ENCODE data around the gene DIPK2A.

DIPK2A gene

GRCh38 chr3:143974271-143975238 is 2.9 kb downstream of the DIPK2A start:
- peaks cover 4% of the 10 kb centered on the region for H3K4me1 ChIP-seq (ENCODE audit: control insufficient read depth, insufficient read depth, low read length, poor library complexity, severe bottlenecking)
- peak overlapping the region; percentile 92 for H3K4me3 ChIP-seq (ENCODE audit: insufficient read depth, low read depth, low read length, poor library complexity, severe bottlenecking)
- no peaks in the 10 kb centered on the region for H3K36me3 ChIP-seq (ENCODE audit: control insufficient read depth, insufficient read depth, low read length)
- no peak overlapping the region for H3K27ac ChIP-seq (ENCODE audit: insufficient read depth, low read length, poor library complexity, severe bottlenecking)
- no peak for DNase-seq
- no peaks in the 10 kb centered on the region for H3K9me3 ChIP-seq (ENCODE audit: control insufficient read depth, low read length)
- no peaks in the 10 kb centered on the region for H3K27me3 ChIP-seq (replicated peaks; ENCODE audit: control insufficient read depth, insufficient read depth, low read length, poor library complexity, severe bottlenecking)

GRCh38 chr3:143975554-143976152 is 4.0 kb downstream of the DIPK2A start:
- Histone ChIP-seq H3K4me1 (ENCODE audit: control insufficient read depth, insufficient read depth, low read length, poor library complexity, severe bottlenecking) (peaks cover 4% of the 10 kb centered on the region), H3K36me3 (ENCODE audit: control insufficient read depth, insufficient read depth, low read length) (no peaks in the 10 kb centered on the region), H3K9me3 (ENCODE audit: control insufficient read depth, low read length) (no peaks in the 10 kb centered on the region), H3K27me3 (replicated peaks; ENCODE audit: control insufficient read depth, insufficient read depth, low read length, poor library complexity, severe bottlenecking) (no peaks in the 10 kb centered on the region), H3K27ac (ENCODE audit: insufficient read depth, low read length, poor library complexity, severe bottlenecking) (no peak overlapping the region), H3K4me3 (ENCODE audit: insufficient read depth, low read depth, low read length, poor library complexity, severe bottlenecking) (no peak overlapping the region)
- no peak for DNase-seq

GRCh38 chr3:143977341-143978262 is 6.0 kb downstream of the DIPK2A start:
- DNase-seq: no peak
- H3K27ac ChIP-seq (ENCODE audit: insufficient read depth, low read length, poor library complexity, severe bottlenecking): no peak overlapping the region
- H3K36me3 ChIP-seq (ENCODE audit: control insufficient read depth, insufficient read depth, low read length): no peaks in the 10 kb centered on the region
- no peaks in the 10 kb centered on the region for H3K27me3 ChIP-seq (replicated peaks; ENCODE audit: control insufficient read depth, insufficient read depth, low read length, poor library complexity, severe bottlenecking)
- no peak overlapping the region for H3K4me3 ChIP-seq (ENCODE audit: insufficient read depth, low read depth, low read length, poor library complexity, severe bottlenecking)
- H3K4me1 ChIP-seq (ENCODE audit: control insufficient read depth, insufficient read depth, low read length, poor library complexity, severe bottlenecking): peaks cover 4% of the 10 kb centered on the region
- no peaks in the 10 kb centered on the region for H3K9me3 ChIP-seq (ENCODE audit: control insufficient read depth, low read length)

- H3K27me3 ChIP-seq (replicated peaks; ENCODE audit: control insufficient read depth, insufficient read depth, low read length, poor library complexity, severe bottlenecking): no peaks in the 10 kb centered on the region
- H3K4me1 ChIP-seq (ENCODE audit: control insufficient read depth, insufficient read depth, low read length, poor library complexity, severe bottlenecking): peaks cover 4% of the 10 kb centered on the region
- no peaks in the 10 kb centered on the region for H3K36me3 ChIP-seq (ENCODE audit: control insufficient read depth, insufficient read depth, low read length)
- no peak for DNase-seq
- no peaks in the 10 kb centered on the region for H3K9me3 ChIP-seq (ENCODE audit: control insufficient read depth, low read length)
- no peak overlapping the region for H3K4me3 ChIP-seq (ENCODE audit: insufficient read depth, low read depth, low read length, poor library complexity, severe bottlenecking)
- H3K27ac ChIP-seq (ENCODE audit: insufficient read depth, low read length, poor library complexity, severe bottlenecking): no peak overlapping the region
Observed at GRCh38 chr3:143978263-143978631, 6.6 kb downstream of the DIPK2A start.

GRCh38 chr3:143979041-143979440 is 7.4 kb downstream of the DIPK2A start:
- Histone ChIP-seq H3K27me3 (replicated peaks; ENCODE audit: control insufficient read depth, insufficient read depth, low read length, poor library complexity, severe bottlenecking) (no peaks in the 10 kb centered on the region), H3K9me3 (ENCODE audit: control insufficient read depth, low read length) (no peaks in the 10 kb centered on the region), H3K27ac (ENCODE audit: insufficient read depth, low read length, poor library complexity, severe bottlenecking) (no peak overlapping the region), H3K4me1 (ENCODE audit: control insufficient read depth, insufficient read depth, low read length, poor library complexity, severe bottlenecking) (peaks cover under 1% of the 10 kb centered on the region), H3K36me3 (ENCODE audit: control insufficient read depth, insufficient read depth, low read length) (no peaks in the 10 kb centered on the region), H3K4me3 (ENCODE audit: insufficient read depth, low read depth, low read length, poor library complexity, severe bottlenecking) (no peak overlapping the region)
- DNase-seq: no peak

GRCh38 chr3:143979813-143980212 is 8.2 kb downstream of the DIPK2A start:
- no peaks in the 10 kb centered on the region for H3K27me3 ChIP-seq (replicated peaks; ENCODE audit: control insufficient read depth, insufficient read depth, low read length, poor library complexity, severe bottlenecking)
- no peak for DNase-seq
- H3K36me3 ChIP-seq (ENCODE audit: control insufficient read depth, insufficient read depth, low read length): no peaks in the 10 kb centered on the region
- H3K4me3 ChIP-seq (ENCODE audit: insufficient read depth, low read depth, low read length, poor library complexity, severe bottlenecking): no peak overlapping the region
- H3K9me3 ChIP-seq (ENCODE audit: control insufficient read depth, low read length): no peaks in the 10 kb centered on the region
- H3K4me1 ChIP-seq (ENCODE audit: control insufficient read depth, insufficient read depth, low read length, poor library complexity, severe bottlenecking): no peaks in the 10 kb centered on the region
- H3K27ac ChIP-seq (ENCODE audit: insufficient read depth, low read length, poor library complexity, severe bottlenecking): no peak overlapping the region

- H3K27me3 ChIP-seq (replicated peaks; ENCODE audit: control insufficient read depth, insufficient read depth, low read length, poor library complexity, severe bottlenecking): no peaks in the 10 kb centered on the region
- DNase-seq: no peak
- no peaks in the 10 kb centered on the region for H3K9me3 ChIP-seq (ENCODE audit: control insufficient read depth, low read length)
- H3K27ac ChIP-seq (ENCODE audit: insufficient read depth, low read length, poor library complexity, severe bottlenecking): no peak overlapping the region
- peaks cover 3% of the 10 kb centered on the region for H3K36me3 ChIP-seq (ENCODE audit: control insufficient read depth, insufficient read depth, low read length)
- H3K4me1 ChIP-seq (ENCODE audit: control insufficient read depth, insufficient read depth, low read length, poor library complexity, severe bottlenecking): no peaks in the 10 kb centered on the region
- no peak overlapping the region for H3K4me3 ChIP-seq (ENCODE audit: insufficient read depth, low read depth, low read length, poor library complexity, severe bottlenecking)
Observed at GRCh38 chr3:143988306-143988705, 16.7 kb downstream of the DIPK2A start.

- no peaks in the 10 kb centered on the region for H3K27me3 ChIP-seq (replicated peaks; ENCODE audit: control insufficient read depth, insufficient read depth, low read length, poor library complexity, severe bottlenecking)
- H3K4me3 ChIP-seq (ENCODE audit: insufficient read depth, low read depth, low read length, poor library complexity, severe bottlenecking): no peak overlapping the region
- no peaks in the 10 kb centered on the region for H3K9me3 ChIP-seq (ENCODE audit: control insufficient read depth, low read length)
- no peaks in the 10 kb centered on the region for H3K4me1 ChIP-seq (ENCODE audit: control insufficient read depth, insufficient read depth, low read length, poor library complexity, severe bottlenecking)
- DNase-seq: no peak
- no peak overlapping the region for H3K27ac ChIP-seq (ENCODE audit: insufficient read depth, low read length, poor library complexity, severe bottlenecking)
- peaks cover 3% of the 10 kb centered on the region for H3K36me3 ChIP-seq (ENCODE audit: control insufficient read depth, insufficient read depth, low read length)
Observed at GRCh38 chr3:143989461-143989860, 17.8 kb downstream of the DIPK2A start.

GRCh38 chr3:143991713-143992112 is 20.1 kb downstream of the DIPK2A start:
- no peak overlapping the region for H3K4me3 ChIP-seq (ENCODE audit: insufficient read depth, low read depth, low read length, poor library complexity, severe bottlenecking)
- H3K27me3 ChIP-seq (replicated peaks; ENCODE audit: control insufficient read depth, insufficient read depth, low read length, poor library complexity, severe bottlenecking): no peaks in the 10 kb centered on the region
- H3K4me1 ChIP-seq (ENCODE audit: control insufficient read depth, insufficient read depth, low read length, poor library complexity, severe bottlenecking): no peaks in the 10 kb centered on the region
- H3K27ac ChIP-seq (ENCODE audit: insufficient read depth, low read length, poor library complexity, severe bottlenecking): no peak overlapping the region
- DNase-seq: no peak
- peaks cover 3% of the 10 kb centered on the region for H3K36me3 ChIP-seq (ENCODE audit: control insufficient read depth, insufficient read depth, low read length)
- no peaks in the 10 kb centered on the region for H3K9me3 ChIP-seq (ENCODE audit: control insufficient read depth, low read length)

Measured in effector memory CD4-positive, alpha-beta T cell (primary cell).